Uterus (tissue), 2 donors: Measurements from ENCODE around the gene CRACDL.

ENCODE experiments used
- POLR2A ChIP-seq, 2 donors: fragments of 450-650 bp; IDR thresholded peaks; one replicate each; pipeline ENCODE4 v1.6.1; 2016; ENCODE audit warnings: antibody characterized with exemption in 2 of 2, mild to moderate bottlenecking in 1 of 2, moderate library complexity in 1 of 2
- TF ChIP-seq, protein P1 (sequence below), 4 experiments: fragments of 200-600 bp in 2 of 4; fragments of 450-650 bp in 2 of 4; sonication (generic) in 2 of 4; IDR thresholded peaks; one replicate each; pipeline ENCODE4 v1.5.1; 2016 to 2019; ENCODE audit warnings: antibody characterized with exemption in 4 of 4, mild to moderate bottlenecking in 2 of 4, moderate library complexity in 1 of 4

DNA sequence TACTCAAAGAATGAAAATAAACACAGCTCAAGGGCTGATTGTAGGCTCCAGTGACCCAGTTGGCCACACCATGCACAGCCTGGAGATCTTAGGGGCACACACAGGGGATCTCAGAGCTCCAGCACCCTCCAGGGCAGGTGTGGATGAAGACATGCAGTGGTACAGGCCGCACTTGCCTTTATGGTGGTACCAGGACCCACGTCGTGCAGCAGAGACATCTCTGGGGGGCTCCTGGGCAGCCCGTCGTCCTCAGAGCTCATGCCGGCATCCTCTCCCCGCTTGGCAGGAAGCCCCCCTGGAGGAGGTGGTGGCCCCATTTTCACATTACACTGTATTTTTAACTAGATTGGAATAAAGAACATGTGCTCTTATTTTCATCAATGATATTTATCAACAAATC, 103.9 kb downstream of the CRACDL start:
- TF ChIP-seq, protein P1, sequence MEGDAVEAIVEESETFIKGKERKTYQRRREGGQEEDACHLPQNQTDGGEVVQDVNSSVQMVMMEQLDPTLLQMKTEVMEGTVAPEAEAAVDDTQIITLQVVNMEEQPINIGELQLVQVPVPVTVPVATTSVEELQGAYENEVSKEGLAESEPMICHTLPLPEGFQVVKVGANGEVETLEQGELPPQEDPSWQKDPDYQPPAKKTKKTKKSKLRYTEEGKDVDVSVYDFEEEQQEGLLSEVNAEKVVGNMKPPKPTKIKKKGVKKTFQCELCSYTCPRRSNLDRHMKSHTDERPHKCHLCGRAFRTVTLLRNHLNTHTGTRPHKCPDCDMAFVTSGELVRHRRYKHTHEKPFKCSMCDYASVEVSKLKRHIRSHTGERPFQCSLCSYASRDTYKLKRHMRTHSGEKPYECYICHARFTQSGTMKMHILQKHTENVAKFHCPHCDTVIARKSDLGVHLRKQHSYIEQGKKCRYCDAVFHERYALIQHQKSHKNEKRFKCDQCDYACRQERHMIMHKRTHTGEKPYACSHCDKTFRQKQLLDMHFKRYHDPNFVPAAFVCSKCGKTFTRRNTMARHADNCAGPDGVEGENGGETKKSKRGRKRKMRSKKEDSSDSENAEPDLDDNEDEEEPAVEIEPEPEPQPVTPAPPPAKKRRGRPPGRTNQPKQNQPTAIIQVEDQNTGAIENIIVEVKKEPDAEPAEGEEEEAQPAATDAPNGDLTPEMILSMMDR (IDR thresholded peaks at IDR 0.05): no peak
- no peak for TF ChIP-seq POLR2A (IDR thresholded peaks at IDR 0.05)
